GM19240 (cell line): ENCODE measurements around the gene RNF114.
"Not testable (repeated sequence)": the region's sequence is repeated elsewhere in the genome, so short reads cannot be mapped to it uniquely, and the experiment has no call there.

Source experiments
- DNase-seq: peaks from one replicate; pipeline ENCODE4 v3.0.0; 2011; ENCODE audit warnings: low spot score; ENCODE audit not compliant: insufficient read length

The RNF114 gene

DNA sequence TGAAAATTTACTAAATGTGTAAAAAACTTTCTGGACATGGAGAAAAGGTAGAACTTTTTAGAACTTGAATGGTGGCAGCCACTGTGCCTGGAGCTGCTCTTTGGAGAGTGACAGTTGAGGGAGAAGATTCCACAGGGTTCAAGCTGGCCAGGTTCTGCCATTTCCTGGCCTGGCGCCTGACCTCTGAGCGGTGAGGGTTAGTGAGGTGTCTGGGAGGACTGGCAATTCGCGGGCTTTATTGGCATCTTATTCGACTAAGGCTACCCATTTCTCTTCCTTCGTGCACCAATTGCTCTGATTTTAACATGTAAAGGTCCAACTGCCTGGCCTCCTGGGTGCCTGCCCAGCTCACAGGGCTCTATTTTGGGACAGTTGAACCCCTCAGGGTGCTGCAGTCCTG, 49.0 kb downstream of the RNF114 start:
- DNase-seq, result no peak

DNA sequence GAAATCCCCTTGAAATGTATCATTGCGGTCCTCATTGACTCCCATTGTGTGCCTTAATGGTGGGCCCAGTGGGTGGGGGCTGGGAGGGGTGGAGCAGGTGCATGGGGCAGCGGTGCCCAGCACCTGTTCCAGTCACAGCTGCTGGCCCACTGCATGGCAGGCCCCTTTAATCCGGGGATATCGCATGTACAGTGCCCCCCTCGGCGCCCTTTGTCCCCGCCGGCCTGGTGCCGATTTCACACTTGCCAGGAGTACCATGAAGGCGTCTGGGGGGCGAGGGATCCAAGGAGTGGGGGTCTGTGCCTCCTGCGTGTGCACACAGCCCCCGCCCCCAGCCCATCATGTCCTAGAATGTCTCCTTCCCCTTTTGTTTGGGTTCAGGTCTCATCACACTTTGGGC, 49.4 kb downstream of the RNF114 start:
- no peak for DNase-seq

DNA sequence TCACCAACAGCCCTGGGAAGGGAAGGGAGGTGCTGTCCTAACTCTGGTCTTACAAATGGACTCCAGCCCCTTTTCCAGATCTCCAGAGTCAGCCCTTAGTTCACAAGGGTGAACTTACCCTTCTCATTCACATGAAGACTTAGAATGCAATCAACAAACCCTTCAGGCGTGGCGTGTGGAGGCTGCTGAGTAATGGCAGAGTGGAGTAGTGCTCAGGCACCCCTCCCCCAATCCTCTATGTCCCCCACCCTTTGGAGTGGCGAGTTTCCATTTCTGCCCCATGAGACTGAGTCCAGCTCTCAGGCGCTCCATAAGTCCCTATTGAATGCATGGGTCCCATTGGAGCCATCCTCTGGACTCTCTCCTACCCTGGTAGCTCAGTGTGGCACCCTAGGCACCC, 49.9 kb downstream of the RNF114 start:
- DNase-seq, result no peak

DNA sequence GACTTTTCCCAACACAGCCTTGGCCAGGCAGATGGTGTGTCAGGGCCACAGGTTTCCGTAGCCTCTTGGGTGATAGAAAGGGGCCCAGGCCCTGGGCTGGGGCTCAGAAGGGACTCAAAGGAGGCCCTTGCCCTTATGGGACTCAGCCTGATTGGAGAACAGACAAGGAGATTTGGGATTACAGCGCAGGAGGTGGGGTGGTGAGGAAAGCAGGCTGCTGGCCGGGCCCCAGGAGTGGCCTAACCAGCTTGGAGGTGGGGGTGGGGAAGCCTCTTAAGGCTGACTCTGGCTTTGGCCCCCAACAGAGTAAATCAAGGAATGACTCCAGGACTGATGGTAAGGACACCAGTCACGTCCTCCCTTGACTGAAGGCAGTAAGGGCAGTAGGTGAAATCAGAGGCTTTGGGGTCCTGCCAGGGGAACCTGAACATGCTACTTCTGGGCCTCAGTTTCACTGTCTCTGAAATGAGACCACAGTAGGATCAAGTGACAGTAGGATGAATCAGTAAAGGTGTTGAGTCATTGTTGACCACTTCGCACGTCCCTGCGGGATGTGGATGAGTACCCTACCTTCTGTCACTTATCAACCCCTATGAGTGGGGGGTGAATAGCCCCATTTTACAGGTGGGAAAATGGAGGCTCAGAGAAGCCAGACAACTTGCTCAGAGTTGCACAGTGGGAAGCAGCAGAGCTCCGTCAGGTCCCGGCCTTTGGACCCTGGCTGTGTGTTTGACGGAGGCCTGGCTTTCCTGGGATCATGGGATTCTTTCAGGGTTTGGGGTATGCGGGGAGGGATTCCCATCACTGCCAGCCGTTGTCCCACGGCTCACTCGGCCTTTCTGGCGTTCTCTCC, 51.0 kb downstream of the RNF114 start:
- DNase-seq, result no peak

DNA sequence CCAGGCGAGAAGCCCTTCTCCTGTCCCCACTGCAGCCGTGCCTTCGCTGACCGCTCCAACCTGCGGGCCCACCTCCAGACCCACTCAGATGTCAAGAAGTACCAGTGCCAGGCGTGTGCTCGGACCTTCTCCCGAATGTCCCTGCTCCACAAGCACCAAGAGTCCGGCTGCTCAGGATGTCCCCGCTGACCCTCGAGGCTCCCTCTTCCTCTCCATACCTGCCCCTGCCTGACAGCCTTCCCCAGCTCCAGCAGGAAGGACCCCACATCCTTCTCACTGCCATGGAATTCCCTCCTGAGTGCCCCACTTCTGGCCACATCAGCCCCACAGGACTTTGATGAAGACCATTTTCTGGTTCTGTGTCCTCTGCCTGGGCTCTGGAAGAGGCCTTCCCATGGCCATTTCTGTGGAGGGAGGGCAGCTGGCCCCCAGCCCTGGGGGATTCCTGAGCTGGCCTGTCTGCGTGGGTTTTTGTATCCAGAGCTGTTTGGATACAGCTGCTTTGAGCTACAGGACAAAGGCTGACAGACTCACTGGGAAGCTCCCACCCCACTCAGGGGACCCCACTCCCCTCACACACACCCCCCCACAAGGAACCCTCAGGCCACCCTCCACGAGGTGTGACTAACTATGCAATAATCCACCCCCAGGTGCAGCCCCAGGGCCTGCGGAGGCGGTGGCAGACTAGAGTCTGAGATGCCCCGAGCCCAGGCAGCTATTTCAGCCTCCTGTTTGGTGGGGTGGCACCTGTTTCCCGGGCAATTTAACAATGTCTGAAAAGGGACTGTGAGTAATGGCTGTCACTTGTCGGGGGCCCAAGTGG, 51.9 kb downstream of the RNF114 start:
- no peak for DNase-seq

DNA sequence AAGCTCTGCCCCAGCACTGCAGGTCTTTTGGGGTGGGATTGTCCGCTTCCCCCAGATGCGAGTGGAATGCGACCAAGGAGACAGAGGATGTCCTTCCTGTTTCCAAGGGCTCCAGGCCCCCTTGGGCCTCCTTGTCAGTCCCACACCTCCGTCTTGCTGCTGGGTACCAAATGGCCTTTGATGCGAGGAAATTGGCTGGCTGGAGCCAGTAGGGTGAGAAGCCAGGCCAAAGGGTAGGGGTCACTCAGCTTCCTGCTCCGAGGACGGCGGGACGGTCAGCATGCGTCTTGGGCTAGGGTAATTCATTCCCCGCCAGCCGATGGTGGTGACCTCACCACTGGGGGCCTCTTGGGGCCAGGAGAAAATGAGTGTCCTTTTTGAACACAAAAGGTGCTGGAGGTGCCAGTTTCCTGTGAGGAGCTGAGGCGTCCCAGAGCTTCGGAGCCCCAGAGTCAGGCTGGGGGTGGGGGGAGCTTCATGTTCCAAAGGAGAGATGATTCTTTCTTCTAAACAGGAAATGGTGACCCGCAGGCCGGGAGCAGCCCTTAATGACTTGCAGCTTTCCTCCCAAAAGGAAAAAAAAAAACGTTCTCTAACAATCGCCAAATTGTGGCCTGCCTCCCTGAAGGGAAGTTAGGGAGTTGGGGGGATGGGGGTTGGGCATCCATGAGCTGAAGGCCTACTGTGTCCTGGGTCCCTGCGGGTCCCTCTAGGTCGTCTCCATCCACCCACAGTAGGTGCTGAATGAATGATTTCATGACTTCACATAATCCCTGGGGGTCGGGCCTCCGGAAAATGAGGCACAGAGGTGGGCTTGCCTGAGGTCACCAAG, 53.3 kb downstream of the RNF114 start:
- DNase-seq, result no peak

DNA sequence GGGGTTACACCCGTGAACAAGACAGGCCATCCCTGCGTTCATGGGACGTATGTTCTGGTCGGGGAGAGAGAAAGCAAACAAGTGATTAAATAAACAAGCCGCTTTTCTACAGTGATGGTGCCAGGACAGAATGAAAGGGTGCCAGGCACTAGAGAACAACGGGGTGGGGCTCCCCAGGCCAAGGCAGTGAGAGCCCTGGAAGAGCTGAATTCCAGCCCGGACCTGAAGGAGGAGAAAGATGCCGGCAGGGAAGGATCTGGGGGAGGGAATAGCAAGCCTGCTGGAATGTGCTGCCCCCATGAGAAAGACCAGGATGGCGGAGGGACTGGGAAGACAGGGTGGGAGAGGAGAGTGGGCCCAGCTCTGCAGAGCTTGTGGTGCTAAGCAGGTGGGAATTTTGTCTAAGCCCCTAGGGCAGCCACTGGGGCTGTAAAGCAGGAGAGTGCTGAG, 54.1 kb downstream of the RNF114 start:
- no peak for DNase-seq

DNA sequence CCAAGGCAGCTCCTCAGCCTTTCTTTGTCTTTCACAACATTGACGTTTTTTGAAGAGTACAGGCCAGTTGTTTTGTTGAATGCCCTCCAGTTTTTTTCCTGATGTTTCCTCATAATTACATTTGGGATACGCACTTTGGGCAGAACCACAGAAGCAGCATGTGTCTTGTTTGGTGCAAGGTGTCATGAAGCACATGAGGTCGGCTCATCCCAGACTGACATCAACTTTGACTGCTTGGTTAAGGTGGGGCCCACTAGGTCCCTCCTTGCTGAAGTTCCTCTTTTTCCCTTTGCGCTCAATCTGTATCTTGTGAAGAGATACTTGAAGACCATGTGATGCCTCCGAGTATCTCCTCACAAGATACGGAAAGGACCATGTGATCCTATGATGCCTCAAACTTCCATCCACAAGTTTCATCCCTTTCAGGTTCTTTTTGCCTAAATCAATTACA, 57.1 kb downstream of the RNF114 start:
- no peak for DNase-seq

DNA sequence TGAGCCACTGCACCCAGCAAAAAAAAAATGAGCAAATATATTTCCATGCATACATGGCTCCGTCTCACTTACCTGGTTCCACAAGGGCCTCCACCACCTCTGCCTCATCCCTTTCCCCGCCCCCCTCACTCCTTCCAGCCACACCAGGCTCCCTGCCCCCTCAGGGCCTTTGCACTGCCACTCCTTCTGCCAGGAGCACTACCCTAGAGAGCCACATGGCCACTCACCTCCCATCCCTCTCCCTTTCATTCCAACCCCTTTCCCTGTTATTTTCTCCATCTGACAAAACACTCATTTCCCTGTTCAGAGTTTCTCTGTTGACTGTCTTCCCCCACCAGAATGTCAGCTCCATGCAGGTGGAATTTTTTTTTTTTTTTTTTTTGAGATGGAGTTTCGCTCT, 59.4 kb downstream of the RNF114 start:
- DNase-seq, result no peak

DNA sequence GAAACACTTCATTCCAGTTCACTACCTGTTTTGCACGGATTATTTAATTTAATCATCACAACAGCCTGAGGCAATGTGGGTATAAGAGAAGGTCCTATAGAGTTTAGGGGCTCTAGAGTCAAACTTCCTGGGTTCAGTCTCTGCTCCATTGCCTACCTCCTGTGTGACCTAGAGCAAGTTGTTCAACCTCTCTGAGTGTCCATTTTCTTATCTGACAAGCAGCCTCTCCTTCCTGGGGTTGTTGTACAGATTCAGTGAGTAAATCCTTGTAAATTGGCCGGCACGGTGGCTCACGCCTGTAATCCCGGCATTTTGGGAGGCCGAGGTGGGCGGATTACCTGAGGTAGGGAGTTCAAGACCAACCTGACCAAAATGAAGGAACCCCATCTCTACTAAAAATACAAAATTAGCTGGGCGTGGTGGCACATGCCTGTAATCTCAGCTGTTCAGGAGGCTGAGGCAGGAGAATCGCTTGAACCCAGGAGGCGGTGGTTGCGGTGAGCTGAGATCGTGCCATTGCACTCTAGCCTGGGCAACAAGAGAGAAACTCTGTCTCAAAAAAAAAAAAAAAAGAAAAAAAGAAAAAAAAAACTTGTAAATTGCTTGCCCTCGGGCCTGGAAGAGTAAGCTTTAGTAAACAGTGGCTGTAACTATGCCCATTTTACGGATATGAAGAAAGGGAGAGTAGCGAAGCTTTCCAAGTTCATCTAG, 62.4 kb downstream of the RNF114 start:
- not testable (repeated sequence) for DNase-seq

DNA sequence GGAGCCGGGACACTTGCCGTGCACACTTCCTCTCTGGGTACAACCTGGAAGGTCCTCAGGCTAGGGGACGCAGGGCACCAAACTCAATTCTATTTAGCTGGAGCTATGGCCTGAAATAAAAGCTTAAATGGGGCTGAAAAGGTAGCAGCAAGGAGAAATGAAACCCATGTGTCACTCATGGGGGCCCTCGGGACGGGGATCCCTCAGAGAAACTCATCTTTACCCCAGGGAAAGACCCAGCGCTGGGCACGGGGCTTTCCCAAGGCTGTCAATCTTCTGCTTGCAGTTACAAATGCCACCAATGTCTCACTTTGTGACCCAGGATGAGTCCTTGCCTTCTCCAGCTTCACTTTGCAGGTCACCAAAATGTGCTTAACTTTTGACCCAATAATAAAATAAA, 63.1 kb downstream of the RNF114 start:
- no peak for DNase-seq

DNA sequence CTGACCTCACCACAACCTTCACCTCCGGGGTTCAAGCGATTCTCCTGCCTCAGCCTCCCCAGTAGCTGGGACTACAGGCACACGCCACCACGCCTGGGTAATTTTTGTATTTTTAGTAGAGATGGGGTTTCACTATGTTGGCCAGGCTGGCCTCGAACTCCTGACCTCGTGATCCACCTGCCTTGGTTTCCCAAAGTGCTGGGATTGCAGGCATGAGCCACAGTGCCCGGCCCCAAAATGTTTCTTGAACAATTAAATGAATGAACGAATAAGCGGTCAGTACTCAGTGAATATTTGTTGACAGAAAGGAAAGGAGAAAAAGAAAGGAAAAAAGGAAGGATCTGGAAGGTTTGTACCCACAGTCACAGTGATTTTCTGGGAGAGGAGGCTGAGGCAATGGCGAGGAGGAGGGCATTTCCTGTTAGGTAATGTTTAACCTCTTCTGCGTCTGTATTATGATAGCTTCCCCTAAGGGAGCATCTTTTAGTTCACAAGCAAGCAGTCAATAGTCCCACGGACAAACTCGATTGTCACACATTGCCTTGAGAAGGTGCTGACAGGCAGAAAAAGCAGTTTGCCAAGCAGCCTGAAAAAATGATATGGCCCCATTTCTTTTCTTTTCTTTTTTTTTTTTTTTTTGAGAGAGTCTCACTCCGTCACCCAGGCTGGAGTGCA, 64.5 kb downstream of the RNF114 start:
- DNase-seq, result not testable (repeated sequence)

DNA sequence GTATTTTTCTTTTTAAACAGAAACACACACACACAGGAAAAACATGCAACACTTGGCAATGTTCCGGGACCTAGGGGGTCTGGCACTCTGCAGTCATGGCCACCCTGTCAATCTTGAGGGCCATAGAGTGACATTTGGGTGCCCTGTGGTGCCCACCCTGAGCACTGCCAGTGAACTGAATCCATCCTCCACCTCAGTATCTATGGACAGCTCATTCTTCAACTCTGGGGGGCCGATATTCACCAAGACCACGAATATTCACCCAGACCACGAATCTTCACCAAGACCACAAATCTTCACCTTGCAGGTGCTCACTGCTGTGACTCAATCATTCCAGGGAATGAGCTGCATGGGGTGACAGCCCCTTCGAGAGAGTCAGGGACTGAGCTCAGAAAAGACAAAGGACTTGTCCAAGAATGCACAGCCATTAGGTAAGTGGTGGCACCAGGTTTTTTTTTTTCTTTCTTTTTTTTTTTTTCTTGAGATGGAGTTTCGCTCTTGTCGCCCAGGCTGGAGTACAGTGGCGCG, 65.7 kb downstream of the RNF114 start:
- DNase-seq, result no peak

DNA sequence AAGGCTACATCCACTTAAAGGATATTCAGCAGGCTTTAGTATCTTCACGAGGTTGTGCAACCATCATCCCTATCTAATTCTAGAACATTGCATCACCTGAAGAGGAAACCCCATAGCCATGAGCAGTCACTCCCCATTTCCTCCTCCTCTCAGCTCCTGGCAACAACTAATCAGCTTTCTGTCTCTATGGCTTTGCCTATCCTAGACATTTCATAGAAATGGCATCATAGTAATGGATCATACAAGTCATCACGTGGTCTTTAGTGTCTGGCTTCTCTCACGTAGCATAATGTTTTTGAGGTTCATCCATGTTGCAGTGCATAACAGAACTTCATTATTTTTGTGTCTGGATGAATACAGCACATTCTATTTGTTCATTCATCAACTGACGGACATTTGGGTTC, 67.1 kb downstream of the RNF114 start:
- no peak for DNase-seq
